ENCODE results near the gene ZNF599.

DNA sequence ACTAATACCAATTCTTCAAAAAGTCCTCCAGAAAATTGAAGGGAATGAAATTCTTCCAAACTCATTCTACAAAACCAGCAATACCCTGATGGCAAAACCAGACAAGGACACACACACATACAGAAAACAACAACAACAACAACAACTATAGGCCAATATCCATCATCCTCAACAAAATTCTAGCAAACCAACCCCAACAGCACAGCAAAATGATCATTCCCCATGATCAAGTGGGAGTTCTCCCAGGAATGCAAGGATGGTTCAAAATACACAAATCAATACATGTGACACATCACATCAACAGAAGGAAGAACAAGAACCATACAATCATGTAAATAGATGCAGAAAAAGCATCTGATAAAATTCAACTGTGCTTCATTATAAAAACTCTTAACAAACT is 57.7 kb downstream of the ZNF599 start:
- TF ChIP-seq, protein P1, sequence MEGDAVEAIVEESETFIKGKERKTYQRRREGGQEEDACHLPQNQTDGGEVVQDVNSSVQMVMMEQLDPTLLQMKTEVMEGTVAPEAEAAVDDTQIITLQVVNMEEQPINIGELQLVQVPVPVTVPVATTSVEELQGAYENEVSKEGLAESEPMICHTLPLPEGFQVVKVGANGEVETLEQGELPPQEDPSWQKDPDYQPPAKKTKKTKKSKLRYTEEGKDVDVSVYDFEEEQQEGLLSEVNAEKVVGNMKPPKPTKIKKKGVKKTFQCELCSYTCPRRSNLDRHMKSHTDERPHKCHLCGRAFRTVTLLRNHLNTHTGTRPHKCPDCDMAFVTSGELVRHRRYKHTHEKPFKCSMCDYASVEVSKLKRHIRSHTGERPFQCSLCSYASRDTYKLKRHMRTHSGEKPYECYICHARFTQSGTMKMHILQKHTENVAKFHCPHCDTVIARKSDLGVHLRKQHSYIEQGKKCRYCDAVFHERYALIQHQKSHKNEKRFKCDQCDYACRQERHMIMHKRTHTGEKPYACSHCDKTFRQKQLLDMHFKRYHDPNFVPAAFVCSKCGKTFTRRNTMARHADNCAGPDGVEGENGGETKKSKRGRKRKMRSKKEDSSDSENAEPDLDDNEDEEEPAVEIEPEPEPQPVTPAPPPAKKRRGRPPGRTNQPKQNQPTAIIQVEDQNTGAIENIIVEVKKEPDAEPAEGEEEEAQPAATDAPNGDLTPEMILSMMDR (IDR thresholded peaks at IDR 0.05; ENCODE audit: insufficient read depth, low read length), result no peak
- TF ChIP-seq, protein P2, sequence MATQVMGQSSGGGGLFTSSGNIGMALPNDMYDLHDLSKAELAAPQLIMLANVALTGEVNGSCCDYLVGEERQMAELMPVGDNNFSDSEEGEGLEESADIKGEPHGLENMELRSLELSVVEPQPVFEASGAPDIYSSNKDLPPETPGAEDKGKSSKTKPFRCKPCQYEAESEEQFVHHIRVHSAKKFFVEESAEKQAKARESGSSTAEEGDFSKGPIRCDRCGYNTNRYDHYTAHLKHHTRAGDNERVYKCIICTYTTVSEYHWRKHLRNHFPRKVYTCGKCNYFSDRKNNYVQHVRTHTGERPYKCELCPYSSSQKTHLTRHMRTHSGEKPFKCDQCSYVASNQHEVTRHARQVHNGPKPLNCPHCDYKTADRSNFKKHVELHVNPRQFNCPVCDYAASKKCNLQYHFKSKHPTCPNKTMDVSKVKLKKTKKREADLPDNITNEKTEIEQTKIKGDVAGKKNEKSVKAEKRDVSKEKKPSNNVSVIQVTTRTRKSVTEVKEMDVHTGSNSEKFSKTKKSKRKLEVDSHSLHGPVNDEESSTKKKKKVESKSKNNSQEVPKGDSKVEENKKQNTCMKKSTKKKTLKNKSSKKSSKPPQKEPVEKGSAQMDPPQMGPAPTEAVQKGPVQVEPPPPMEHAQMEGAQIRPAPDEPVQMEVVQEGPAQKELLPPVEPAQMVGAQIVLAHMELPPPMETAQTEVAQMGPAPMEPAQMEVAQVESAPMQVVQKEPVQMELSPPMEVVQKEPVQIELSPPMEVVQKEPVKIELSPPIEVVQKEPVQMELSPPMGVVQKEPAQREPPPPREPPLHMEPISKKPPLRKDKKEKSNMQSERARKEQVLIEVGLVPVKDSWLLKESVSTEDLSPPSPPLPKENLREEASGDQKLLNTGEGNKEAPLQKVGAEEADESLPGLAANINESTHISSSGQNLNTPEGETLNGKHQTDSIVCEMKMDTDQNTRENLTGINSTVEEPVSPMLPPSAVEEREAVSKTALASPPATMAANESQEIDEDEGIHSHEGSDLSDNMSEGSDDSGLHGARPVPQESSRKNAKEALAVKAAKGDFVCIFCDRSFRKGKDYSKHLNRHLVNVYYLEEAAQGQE (IDR thresholded peaks at IDR 0.05; ENCODE audit: insufficient replicate concordance, low read depth), result no peak
- no peak for TF ChIP-seq GABPA (IDR thresholded peaks at IDR 0.05; ENCODE audit: low read depth)
- TF ChIP-seq POLR2AphosphoS5 (IDR thresholded peaks at IDR 0.05; ENCODE audit: low read depth), result no peak
